ENCODE data around the gene STX1B.

Gene STX1B

DNA sequence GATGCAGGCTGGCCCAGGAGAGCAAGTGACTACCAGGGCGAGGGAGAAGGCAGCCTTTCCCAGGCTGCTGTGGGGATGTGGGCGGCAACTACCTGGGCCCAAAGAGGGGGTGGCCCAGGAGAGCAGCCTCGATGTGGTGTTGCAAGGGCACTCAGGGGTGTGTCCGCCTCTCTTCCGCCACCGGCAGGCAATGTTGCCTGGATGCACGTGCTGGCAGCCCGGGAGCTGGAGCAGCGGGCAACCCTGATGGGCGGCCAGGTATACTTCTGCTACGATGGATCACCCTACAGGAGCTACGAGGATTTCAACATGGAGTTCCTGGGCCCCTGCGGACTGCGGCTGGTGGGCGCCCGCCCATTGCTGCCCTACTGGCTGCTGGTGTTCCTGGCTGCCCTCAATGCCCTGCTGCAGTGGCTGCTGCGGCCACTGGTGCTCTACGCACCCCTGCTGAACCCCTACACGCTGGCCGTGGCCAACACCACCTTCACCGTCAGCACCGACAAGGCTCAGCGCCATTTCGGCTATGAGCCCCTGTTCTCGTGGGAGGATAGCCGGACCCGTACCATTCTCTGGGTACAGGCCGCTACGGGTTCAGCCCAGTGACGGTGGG, 22.8 kb downstream of the STX1B start:
- peaks cover 4 to 9% of the 10 kb centered on the region in 2 experiments for H3K4me1 ChIP-seq (ENCODE audit: control insufficient read depth in 1 of 2, insufficient read depth in 1 of 2, low read depth in 1 of 2, low read length in 1 of 2)
- TF ChIP-seq, protein P1, sequence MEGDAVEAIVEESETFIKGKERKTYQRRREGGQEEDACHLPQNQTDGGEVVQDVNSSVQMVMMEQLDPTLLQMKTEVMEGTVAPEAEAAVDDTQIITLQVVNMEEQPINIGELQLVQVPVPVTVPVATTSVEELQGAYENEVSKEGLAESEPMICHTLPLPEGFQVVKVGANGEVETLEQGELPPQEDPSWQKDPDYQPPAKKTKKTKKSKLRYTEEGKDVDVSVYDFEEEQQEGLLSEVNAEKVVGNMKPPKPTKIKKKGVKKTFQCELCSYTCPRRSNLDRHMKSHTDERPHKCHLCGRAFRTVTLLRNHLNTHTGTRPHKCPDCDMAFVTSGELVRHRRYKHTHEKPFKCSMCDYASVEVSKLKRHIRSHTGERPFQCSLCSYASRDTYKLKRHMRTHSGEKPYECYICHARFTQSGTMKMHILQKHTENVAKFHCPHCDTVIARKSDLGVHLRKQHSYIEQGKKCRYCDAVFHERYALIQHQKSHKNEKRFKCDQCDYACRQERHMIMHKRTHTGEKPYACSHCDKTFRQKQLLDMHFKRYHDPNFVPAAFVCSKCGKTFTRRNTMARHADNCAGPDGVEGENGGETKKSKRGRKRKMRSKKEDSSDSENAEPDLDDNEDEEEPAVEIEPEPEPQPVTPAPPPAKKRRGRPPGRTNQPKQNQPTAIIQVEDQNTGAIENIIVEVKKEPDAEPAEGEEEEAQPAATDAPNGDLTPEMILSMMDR (IDR thresholded peaks at IDR 0.05), result no peak
- no peak overlapping the region for H3K27ac ChIP-seq
- H3K27me3 ChIP-seq, result no peaks in the 10 kb centered on the region
- H3K36me3 ChIP-seq, result peaks cover 15% of the 10 kb centered on the region
- H3K9me3 ChIP-seq, result no peaks in the 10 kb centered on the region
- H3K4me3 ChIP-seq (ENCODE audit: low read depth in 1 of 2, low read length in 1 of 2), result no peak overlapping the region

DNA sequence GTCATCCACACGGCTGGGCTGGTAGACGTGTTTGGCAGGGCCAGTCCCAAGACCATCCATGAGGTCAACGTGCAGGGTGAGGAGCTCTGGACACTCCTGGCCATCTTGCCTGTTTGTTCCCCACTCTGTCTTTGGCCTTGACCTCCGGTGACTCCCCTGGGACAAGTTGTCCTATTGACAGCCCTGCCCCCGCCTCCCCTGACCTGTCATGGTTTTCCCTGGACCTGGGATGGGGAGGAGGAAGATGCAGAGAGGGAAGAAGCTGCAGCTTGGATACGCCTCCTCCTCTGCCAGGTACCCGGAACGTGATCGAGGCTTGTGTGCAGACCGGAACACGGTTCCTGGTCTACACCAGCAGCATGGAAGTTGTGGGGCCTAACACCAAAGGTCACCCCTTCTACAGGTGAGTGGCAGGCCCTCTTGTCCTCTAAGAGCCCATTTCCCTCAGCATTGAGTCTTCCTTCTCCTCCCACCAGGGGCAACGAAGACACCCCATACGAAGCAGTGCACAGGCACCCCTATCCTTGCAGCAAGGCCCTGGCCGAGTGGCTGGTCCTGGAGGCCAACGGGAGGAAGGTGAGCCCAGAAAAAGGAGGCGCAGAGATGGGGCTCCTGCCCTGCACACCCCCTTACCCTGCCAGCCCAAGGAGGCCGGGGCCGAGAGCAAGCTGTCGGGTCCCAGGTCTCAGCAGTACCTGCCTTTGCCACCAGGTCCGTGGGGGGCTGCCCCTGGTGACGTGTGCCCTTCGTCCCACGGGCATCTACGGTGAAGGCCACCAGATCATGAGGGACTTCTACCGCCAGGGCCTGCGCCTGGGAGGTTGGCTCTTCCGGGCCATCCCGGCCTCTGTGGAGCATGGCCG, 24.1 kb downstream of the STX1B start:
- Histone ChIP-seq H3K27ac (no peak overlapping the region), H3K4me3 (ENCODE audit: low read depth in 1 of 2, low read length in 1 of 2) (no peak overlapping the region)

DNA sequence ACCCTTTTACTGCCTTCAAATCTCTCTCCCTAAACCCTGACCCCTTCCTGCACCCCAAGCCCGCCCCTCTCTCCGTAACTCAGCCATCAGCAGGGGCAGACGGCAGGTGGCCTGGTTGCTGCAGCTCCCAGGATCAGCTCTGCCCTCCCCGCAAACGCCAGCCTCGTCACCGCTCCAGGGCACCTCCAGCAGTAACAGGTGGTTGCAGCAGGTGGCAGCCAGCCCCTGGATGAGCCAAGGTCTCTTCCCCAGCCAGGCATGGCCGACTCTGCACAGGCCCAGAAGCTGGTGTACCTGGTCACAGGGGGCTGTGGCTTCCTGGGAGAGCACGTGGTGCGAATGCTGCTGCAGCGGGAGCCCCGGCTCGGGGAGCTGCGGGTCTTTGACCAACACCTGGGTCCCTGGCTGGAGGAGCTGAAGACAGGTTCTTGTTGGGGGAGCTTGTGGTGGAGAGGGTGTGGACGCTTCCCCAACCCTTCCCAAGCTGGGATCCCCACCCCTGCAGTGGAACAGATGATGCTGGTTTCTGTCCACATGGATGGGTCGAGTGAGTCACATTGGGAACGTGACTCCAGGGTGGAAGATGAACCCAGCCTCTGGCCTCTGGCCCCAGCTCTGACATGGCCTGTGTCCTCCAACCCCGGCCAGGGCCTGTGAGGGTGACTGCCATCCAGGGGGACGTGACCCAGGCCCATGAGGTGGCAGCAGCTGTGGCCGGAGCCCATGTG, 24.9 kb downstream of the STX1B start:
- Histone ChIP-seq H3K9me3 (no peaks in the 10 kb centered on the region), H3K4me1 (ENCODE audit: control insufficient read depth in 1 of 2, insufficient read depth in 1 of 2, low read depth in 1 of 2, low read length in 1 of 2) (peaks cover 4 to 9% of the 10 kb centered on the region in 2 experiments), H3K27me3 (no peaks in the 10 kb centered on the region), H3K27ac (no peak overlapping the region), H3K4me3 (ENCODE audit: low read depth in 1 of 2, low read length in 1 of 2) (peak overlapping the region; percentile 38 to 41), H3K36me3 (peaks cover 33% of the 10 kb centered on the region)
- TF ChIP-seq, protein P1 (IDR thresholded peaks at IDR 0.05), result no peak

More for the DNA sequence above, 24.1 kb downstream of the STX1B start:
- Histone ChIP-seq H3K4me1 (ENCODE audit: control insufficient read depth in 1 of 2, insufficient read depth in 1 of 2, low read depth in 1 of 2, low read length in 1 of 2) (peaks cover 4 to 9% of the 10 kb centered on the region in 2 experiments), H3K36me3 (peaks cover 25% of the 10 kb centered on the region), H3K27me3 (no peaks in the 10 kb centered on the region), H3K9me3 (no peaks in the 10 kb centered on the region)
- TF ChIP-seq, protein P1 (IDR thresholded peaks at IDR 0.05), result no peak

DNA sequence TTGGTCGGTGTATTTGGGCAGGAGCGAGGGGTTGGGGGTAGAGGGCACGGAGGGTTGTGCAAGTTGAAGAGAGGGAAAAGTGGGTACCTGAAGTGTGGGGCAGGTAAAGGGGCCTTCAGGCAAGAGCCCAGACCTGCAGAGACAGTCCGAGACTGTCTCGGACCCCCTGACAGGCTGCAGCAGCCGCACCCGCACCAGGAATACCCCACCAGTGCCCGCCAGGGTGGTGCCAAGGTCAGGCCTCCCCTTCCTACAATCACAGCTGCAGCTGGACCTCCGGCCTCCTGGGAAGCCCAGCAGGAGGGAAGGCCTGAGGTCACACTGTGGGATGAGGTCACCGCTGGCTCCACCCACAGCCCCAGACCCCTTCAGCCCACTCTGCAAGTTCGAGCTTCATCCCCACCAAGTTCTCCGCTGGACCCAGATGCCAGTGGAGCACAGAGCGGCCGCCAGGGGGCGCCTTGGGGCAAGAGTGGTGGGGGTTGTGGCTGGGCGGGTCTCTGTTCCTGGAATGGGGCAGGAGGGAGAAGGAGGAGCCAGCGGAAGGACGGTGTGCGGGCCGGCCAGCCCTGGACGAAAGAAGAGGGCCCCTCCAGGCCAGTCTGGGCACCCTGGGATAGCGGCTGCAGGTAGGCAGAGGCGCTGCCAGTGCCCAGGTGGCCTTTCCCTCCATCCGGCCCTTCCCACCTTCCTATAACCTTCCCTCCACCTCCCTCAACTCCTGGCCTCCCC, 25.6 kb downstream of the STX1B start, which contains the start of gene HSD3B7:
Gene HSD3B7 (plus strand): TSS at position 539 of the 732 bp plus-strand sequence. CDS start 452 bp downstream, outside the sequence.
- Histone ChIP-seq H3K4me3 (ENCODE audit: low read depth in 1 of 2, low read length in 1 of 2) (peak within 1 kb of the TSS; percentile 38 to 41), H3K9me3 (no peaks in the 10 kb centered on the region), H3K4me1 (ENCODE audit: control insufficient read depth in 1 of 2, insufficient read depth in 1 of 2, low read depth in 1 of 2, low read length in 1 of 2) (peaks cover 4 to 9% of the 10 kb centered on the region in 2 experiments), H3K27ac (no peak within 1 kb of the TSS), H3K27me3 (no peaks in the 10 kb centered on the region), H3K36me3 (peaks cover 40% of the 10 kb centered on the region)
- TF ChIP-seq, protein P1 (IDR thresholded peaks at IDR 0.05), result peak; percentile 95
